Activated naive CD8-positive, alpha-beta T cell (primary cell): Measurements from ENCODE around the gene EXOSC1.
"Not testable (repeated sequence)": the region's sequence is repeated elsewhere in the genome, so short reads cannot be mapped to it uniquely, and the experiment has no call there.

Experiments used
- H3K27ac Mint-ChIP-seq: one replicate; pipeline ENCODE4 v1.8.0; 2021; ENCODE audit warnings: mixed read lengths
- H3K27me3 Mint-ChIP-seq: one replicate; pipeline ENCODE4 v1.8.0; 2021; ENCODE audit warnings: mixed read lengths
- H3K36me3 Mint-ChIP-seq: one replicate; pipeline ENCODE4 v1.8.0; 2021; ENCODE audit warnings: mixed read lengths
- H3K4me1 Mint-ChIP-seq: one replicate; pipeline ENCODE4 v1.8.0; 2021; ENCODE audit warnings: low read depth, mixed read lengths
- H3K4me3 Mint-ChIP-seq: one replicate; pipeline ENCODE4 v1.8.0; 2021; ENCODE audit warnings: mild to moderate bottlenecking, mixed read lengths
- H3K9me3 Mint-ChIP-seq: one replicate; pipeline ENCODE4 v1.8.0; 2021; ENCODE audit warnings: low read depth, mixed read lengths

The EXOSC1 gene

GRCh38 chr10:97407211-97407951 lies 38.4 kb downstream of the EXOSC1 start:
- Mint-ChIP-seq H3K4me1 (peaks cover 8% of the 10 kb centered on the region), H3K4me3 (peak overlapping the region; percentile 51), H3K36me3 (no peaks in the 10 kb centered on the region), H3K9me3 (no peaks in the 10 kb centered on the region), H3K27ac (peak overlapping the region; percentile 41), H3K27me3 (no peaks in the 10 kb centered on the region)

GRCh38 chr10:97406483-97406882 lies 39.3 kb downstream of the EXOSC1 start:
- H3K36me3 Mint-ChIP-seq, H3K9me3 Mint-ChIP-seq, H3K27me3 Mint-ChIP-seq, H3K4me1 Mint-ChIP-seq, H3K4me3 Mint-ChIP-seq, H3K27ac Mint-ChIP-seq: not testable (repeated sequence)

GRCh38 chr10:97406064-97406463 lies 39.7 kb downstream of the EXOSC1 start:
- H3K9me3 Mint-ChIP-seq: no peaks in the 10 kb centered on the region
- H3K27ac Mint-ChIP-seq: no peak overlapping the region
- no peaks in the 10 kb centered on the region for H3K27me3 Mint-ChIP-seq
- no peak overlapping the region for H3K4me3 Mint-ChIP-seq
- no peaks in the 10 kb centered on the region for H3K36me3 Mint-ChIP-seq
- peaks cover 13% of the 10 kb centered on the region for H3K4me1 Mint-ChIP-seq

- Mint-ChIP-seq H3K36me3 (no peaks in the 10 kb centered on the region), H3K27ac (no peak overlapping the region), H3K9me3 (no peaks in the 10 kb centered on the region)
Observed at GRCh38 chr10:97404044-97404443, 41.8 kb downstream of the EXOSC1 start.

GRCh38 chr10:97401455-97401919 lies 44.3 kb downstream of the EXOSC1 start:
- no peaks in the 10 kb centered on the region for H3K9me3 Mint-ChIP-seq
- H3K4me1 Mint-ChIP-seq: peaks cover 12% of the 10 kb centered on the region
- no peaks in the 10 kb centered on the region for H3K27me3 Mint-ChIP-seq
- no peaks in the 10 kb centered on the region for H3K36me3 Mint-ChIP-seq
- peak overlapping the region; percentile 88 for H3K27ac Mint-ChIP-seq
- peak overlapping the region; percentile 93 for H3K4me3 Mint-ChIP-seq

More at GRCh38 chr10:97404044-97404443, 41.8 kb downstream of the EXOSC1 start:
- Mint-ChIP-seq H3K4me3 (no peak overlapping the region), H3K4me1 (peaks cover 19% of the 10 kb centered on the region), H3K27me3 (no peaks in the 10 kb centered on the region)

- H3K36me3 Mint-ChIP-seq: peaks cover 4% of the 10 kb centered on the region
- peak within 1 kb of the TSS; percentile 88 for H3K27ac Mint-ChIP-seq
- H3K4me3 Mint-ChIP-seq: peak within 1 kb of the TSS; percentile 93
- no peaks in the 10 kb centered on the region for H3K9me3 Mint-ChIP-seq
- no peaks in the 10 kb centered on the region for H3K27me3 Mint-ChIP-seq
- peaks cover 17% of the 10 kb centered on the region for H3K4me1 Mint-ChIP-seq
Observed at GRCh38 chr10:97400665-97401454, 44.9 kb downstream of the EXOSC1 start, which contains the start of gene RRP12. TSS of gene RRP12 (minus strand) at chr10:97401340. CDS start at chr10:97401231, 109 bp downstream.

- Mint-ChIP-seq H3K36me3 (peaks cover 4% of the 10 kb centered on the region), H3K4me3 (peak overlapping the region; percentile 93), H3K9me3 (no peaks in the 10 kb centered on the region), H3K27me3 (no peaks in the 10 kb centered on the region), H3K27ac (peak overlapping the region; percentile 88), H3K4me1 (peaks cover 17% of the 10 kb centered on the region)
Observed at GRCh38 chr10:97399843-97400545, 45.8 kb downstream of the EXOSC1 start.

- H3K9me3 Mint-ChIP-seq: no peaks in the 10 kb centered on the region
- peaks cover 10% of the 10 kb centered on the region for H3K36me3 Mint-ChIP-seq
- H3K4me1 Mint-ChIP-seq: peaks cover 12% of the 10 kb centered on the region
- H3K27ac Mint-ChIP-seq: no peak overlapping the region
- H3K4me3 Mint-ChIP-seq: no peak overlapping the region
- no peaks in the 10 kb centered on the region for H3K27me3 Mint-ChIP-seq
Observed at GRCh38 chr10:97396056-97396455, 49.8 kb downstream of the EXOSC1 start.

- Mint-ChIP-seq H3K36me3 (peaks cover 16% of the 10 kb centered on the region), H3K27me3 (no peaks in the 10 kb centered on the region), H3K4me3 (no peak overlapping the region), H3K4me1 (peaks cover 5% of the 10 kb centered on the region), H3K9me3 (no peaks in the 10 kb centered on the region), H3K27ac (no peak overlapping the region)
Observed at GRCh38 chr10:97393034-97393573, 52.7 kb downstream of the EXOSC1 start.

- Mint-ChIP-seq H3K4me1 (no peaks in the 10 kb centered on the region), H3K9me3 (no peaks in the 10 kb centered on the region), H3K27me3 (no peaks in the 10 kb centered on the region), H3K36me3 (peaks cover 11% of the 10 kb centered on the region), H3K27ac (no peak overlapping the region), H3K4me3 (no peak overlapping the region)
Observed at GRCh38 chr10:97390091-97390490, 55.7 kb downstream of the EXOSC1 start.

GRCh38 chr10:97388152-97388551 lies 57.7 kb downstream of the EXOSC1 start:
- H3K27me3 Mint-ChIP-seq: no peaks in the 10 kb centered on the region
- H3K9me3 Mint-ChIP-seq: no peaks in the 10 kb centered on the region
- H3K36me3 Mint-ChIP-seq: peaks cover 8% of the 10 kb centered on the region
- peak overlapping the region; percentile 16 for H3K27ac Mint-ChIP-seq
- no peaks in the 10 kb centered on the region for H3K4me1 Mint-ChIP-seq
- no peak overlapping the region for H3K4me3 Mint-ChIP-seq
